GM06990 (cell line): Measurements from ENCODE around the gene PRSS2.

Source experiments
- DNase-seq: peaks from one replicate; pipeline ENCODE4 v3.0.0-alpha.2; 2011; ENCODE audit not compliant: insufficient read length; ENCODE audit errors: extremely low read depth
- H3K27me3 ChIP-seq: replicated peaks from 2 replicates; pipeline ENCODE4 v1.6.0; 2011; ENCODE audit warnings: low read length; ENCODE audit not compliant: control insufficient read depth, insufficient read depth
- H3K36me3 ChIP-seq: 2 replicates; pipeline ENCODE4 v1.5.1; 2011; ENCODE audit warnings: low read length; ENCODE audit not compliant: control insufficient read depth, insufficient read depth
- H3K4me3 ChIP-seq: replicated peaks from 2 replicates; pipeline ENCODE4 v1.5.1; 2011; ENCODE audit warnings: low read depth, mild to moderate bottlenecking, control low read depth, low read length
- TF ChIP-seq, protein P1 (sequence below): IDR thresholded peaks from 2 replicates; pipeline ENCODE4 v1.5.1; 2011; ENCODE audit warnings: low read length, control low read depth, mild to moderate bottlenecking, inconsistent platforms; ENCODE audit not compliant: insufficient read depth, poor library complexity, severe bottlenecking

PRSS2 gene

DNA sequence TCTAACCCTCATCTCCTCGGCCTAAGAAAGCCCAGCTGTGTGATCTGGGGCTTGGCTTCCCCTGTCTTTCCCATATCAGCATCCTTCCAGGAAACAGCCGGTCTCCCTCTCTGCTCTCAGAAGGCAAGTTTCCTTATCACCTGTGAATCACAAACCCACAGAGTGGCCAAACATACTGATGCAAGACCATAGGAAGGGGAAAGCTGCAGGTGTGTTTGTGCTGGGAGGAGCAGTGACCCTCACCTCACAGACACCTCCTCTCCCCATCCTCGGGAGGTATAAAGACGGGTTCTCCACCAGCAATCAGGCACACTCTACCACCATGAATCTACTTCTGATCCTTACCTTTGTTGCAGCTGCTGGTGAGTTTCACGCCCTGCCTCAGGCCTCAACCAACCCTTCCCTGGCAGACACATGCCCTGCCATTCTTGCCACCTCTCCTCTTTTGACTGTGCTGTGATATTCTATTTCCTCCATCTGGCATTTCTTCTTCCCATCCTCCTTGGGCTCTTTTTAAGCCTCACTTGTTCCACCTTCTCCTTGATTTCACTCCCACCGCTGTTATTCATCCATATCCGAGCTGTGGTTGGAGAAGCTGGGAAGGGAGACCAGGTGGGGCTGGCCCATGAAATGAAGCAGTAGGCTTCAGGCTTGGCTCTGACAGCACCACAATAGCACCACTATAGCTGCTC is at the start of gene PRSS2:
TSS of gene PRSS2 (plus strand) at position 310 of the 692 bp plus-strand sequence. CDS start at position 323, 13 bp downstream.
- TF ChIP-seq, protein P1, sequence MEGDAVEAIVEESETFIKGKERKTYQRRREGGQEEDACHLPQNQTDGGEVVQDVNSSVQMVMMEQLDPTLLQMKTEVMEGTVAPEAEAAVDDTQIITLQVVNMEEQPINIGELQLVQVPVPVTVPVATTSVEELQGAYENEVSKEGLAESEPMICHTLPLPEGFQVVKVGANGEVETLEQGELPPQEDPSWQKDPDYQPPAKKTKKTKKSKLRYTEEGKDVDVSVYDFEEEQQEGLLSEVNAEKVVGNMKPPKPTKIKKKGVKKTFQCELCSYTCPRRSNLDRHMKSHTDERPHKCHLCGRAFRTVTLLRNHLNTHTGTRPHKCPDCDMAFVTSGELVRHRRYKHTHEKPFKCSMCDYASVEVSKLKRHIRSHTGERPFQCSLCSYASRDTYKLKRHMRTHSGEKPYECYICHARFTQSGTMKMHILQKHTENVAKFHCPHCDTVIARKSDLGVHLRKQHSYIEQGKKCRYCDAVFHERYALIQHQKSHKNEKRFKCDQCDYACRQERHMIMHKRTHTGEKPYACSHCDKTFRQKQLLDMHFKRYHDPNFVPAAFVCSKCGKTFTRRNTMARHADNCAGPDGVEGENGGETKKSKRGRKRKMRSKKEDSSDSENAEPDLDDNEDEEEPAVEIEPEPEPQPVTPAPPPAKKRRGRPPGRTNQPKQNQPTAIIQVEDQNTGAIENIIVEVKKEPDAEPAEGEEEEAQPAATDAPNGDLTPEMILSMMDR, result no peak
- no peak for DNase-seq
- H3K27me3 ChIP-seq, result no peaks in the 10 kb centered on the region
- no peaks in the 10 kb centered on the region for H3K36me3 ChIP-seq
- no peak within 1 kb of the TSS for H3K4me3 ChIP-seq

DNA sequence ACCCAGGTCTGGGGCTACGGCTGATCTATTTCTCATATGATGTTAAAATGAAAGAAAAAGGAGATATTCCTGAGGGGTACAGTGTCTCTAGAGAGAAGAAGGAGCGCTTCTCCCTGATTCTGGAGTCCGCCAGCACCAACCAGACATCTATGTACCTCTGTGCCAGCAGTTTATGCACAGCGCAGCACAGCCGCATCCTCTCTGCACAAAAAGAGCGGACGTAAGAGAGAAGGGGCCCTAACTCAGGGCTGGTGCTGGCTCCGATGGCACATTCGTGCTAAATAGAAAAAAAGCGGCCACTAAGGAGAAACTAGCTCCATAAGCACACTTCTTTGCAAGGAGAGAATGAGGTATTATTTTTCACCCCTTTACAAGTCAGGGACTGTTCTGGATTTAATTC is 49.8 kb upstream of the PRSS2 start:
- H3K36me3 ChIP-seq, result no peaks in the 10 kb centered on the region
- no peak overlapping the region for H3K4me3 ChIP-seq
- TF ChIP-seq, protein P1, result no peak
- DNase-seq, result no peak
- H3K27me3 ChIP-seq, result no peaks in the 10 kb centered on the region

DNA sequence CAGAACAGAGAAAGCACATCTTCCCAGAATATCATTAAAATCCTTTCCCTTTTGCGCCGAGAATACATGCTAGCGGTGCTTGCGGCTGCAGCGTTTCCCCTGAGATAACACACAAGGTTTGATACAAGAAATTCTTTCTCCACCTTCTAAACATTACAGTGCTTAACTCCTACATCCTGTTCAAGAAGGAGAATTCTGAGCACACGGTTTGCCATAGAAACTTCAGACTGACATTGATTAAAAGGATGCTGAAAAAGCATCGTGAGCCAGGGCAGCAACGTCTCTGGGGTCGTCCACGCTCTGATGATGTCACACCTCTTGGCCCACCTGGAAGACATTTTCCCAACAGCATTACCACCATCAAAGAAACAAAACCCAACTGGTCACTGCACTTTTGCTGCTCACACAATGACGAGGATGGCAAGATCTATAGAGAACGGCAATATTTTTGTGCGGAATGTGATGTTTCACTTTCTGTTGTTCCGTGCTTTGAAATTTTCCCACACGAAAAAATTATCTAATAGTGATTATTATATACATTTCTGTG is 48.4 kb upstream of the PRSS2 start:
- no peaks in the 10 kb centered on the region for H3K36me3 ChIP-seq
- no peak for DNase-seq
- no peaks in the 10 kb centered on the region for H3K27me3 ChIP-seq
- TF ChIP-seq, protein P1, result no peak
- no peak overlapping the region for H3K4me3 ChIP-seq

DNA sequence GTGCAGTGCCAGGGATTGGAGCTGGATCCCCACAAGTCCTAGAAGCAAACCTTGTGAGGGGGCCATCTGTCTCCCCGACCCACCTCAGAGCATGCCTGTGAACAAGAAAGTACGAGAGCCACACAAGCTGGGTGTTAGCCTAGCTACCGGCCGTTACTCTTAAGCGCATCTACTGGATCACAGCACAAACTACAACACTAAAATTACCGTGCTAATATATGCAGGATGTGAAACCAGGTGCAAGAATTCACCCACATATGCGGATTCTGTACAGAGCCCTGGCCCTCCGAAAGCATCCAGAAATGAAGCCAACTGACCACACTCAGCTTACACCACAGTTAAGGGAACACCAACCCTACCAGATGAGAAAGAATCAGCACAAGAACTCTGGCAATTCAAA is 37.5 kb upstream of the PRSS2 start:
- TF ChIP-seq, protein P1, result no peak
- H3K27me3 ChIP-seq, result no peaks in the 10 kb centered on the region
- H3K4me3 ChIP-seq, result peak overlapping the region; percentile 12; the same call in 1 of the 2 replicates
- DNase-seq, result no peak
- no peaks in the 10 kb centered on the region for H3K36me3 ChIP-seq

DNA sequence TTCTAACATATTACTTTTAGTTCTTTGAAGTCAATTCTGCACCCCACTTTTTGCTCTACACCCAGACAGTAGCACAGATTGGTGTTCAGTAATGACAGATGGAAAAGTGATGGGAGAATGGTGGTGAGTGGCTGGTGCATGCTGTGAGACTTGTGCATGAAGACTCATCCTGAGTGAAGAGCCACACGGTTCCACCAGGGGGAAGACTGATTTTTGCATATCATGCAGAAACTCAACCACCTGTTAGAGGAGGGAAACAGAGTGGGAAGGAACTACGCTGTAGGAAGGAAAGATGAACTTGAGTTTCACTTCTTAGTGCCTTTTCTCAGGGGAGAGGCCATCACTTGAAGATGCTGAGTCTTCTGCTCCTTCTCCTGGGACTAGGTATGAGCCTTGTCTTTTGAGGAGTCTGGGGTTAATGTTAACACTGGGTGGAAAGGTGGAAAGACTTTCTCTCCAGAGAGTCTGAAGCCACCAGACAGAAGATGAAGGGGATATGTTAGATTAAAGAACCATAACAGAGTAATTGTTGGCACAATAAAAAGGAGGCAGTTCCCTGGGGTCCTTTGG is 30.8 kb upstream of the PRSS2 start:
- TF ChIP-seq, protein P1, result peak; percentile 42
- Histone ChIP-seq H3K36me3 (no peaks in the 10 kb centered on the region), H3K27me3 (no peaks in the 10 kb centered on the region), H3K4me3 (no peak overlapping the region)
- DNase-seq, result peak; percentile 6
